ENCODE data around the gene PTPRM. TPM values are rescaled to one million over a fixed set of nuclear protein-coding genes. Genes with fewer than 3 reads are reported as not detected.

Gene PTPRM
- total and polyA plus RNA-seq, 2 of the 8 experiments (the other 6 are each of a cell fraction or from before 2014, with no cell fraction given), result 4.1 to 7.0 TPM

GRCh38 chr18:7605705-7606104, 38.6 kb downstream of the PTPRM start:
- no peak overlapping the region for H3K4me2 ChIP-seq (ENCODE audit: insufficient read depth in 1 of 2, low read depth in 2 of 2, low read length in 2 of 2)
- no peak overlapping the region for H3K23ac ChIP-seq (ENCODE audit: insufficient read length)
- no peak overlapping the region for H3K4ac ChIP-seq (replicated peaks; ENCODE audit: insufficient read length, low read depth, low read length)
- peak; percentile 36 for FAIRE-seq
- no peaks in the 10 kb centered on the region for H3K23me2 ChIP-seq (ENCODE audit: low read depth, low read length)
- H3K36me3 ChIP-seq (ENCODE audit: control insufficient read depth in 2 of 4, insufficient read depth in 4 of 4, low read length in 3 of 4), result no peaks in the 10 kb centered on the region
- H2BK120ac ChIP-seq (replicated peaks; ENCODE audit: low read depth, low read length), result no peak overlapping the region
- H4K91ac ChIP-seq (replicated peaks; ENCODE audit: insufficient read length, low read length), result no peak overlapping the region
- no peak overlapping the region for H2BK20ac ChIP-seq (ENCODE audit: low read length)
- no peaks in the 10 kb centered on the region for H4K20me1 ChIP-seq (replicated peaks in 1 of 2; ENCODE audit: control insufficient read depth in 1 of 2, insufficient read depth in 2 of 2, low read length in 2 of 2)
- POLR2A ChIA-PET (ENCODE audit: partially characterized antibody), result interaction anchor here (0.8 to 1.9 kb wide), 3 partner anchors 17 to 38 kb away, joined by 3 read pairs; partner anchors contain the start of gene PTPRM
- 95% methylated on average over 2 of the region's 2 CpGs; no CpG with 5 or more reads in 1 of the 2 experiments for WGBS, 2 experiments (ENCODE audit: extremely low coverage in 1 of 2, insufficient coverage in 1 of 2, insufficient read length in 1 of 2, insufficient replicate concordance in 2 of 2, low coverage in 1 of 2, low lambda C conversion rate in 2 of 2, missing lambda C conversion rate in 1 of 2)
- no peak overlapping the region for H2BK12ac ChIP-seq (ENCODE audit: low read depth, low read length)
- peaks cover 0 to 15% (median 7%) of the 10 kb centered on the region in 4 experiments; a peak in 6 of 7 replicates for H3K4me1 ChIP-seq (replicated peaks in 1 of 4; ENCODE audit: control insufficient read depth in 3 of 4, insufficient read depth in 4 of 4, low read length in 3 of 4)
- no peak overlapping the region for H3K27ac ChIP-seq (ENCODE audit: low read depth, low read length)
- no peak overlapping the region for H2BK15ac ChIP-seq (ENCODE audit: low read length)
- H2BK5ac ChIP-seq (ENCODE audit: low read depth, low read length), result no peak overlapping the region
- no peak overlapping the region for H3K56ac ChIP-seq (replicated peaks; ENCODE audit: insufficient read length, low read depth, low read length)
- no peaks in the 10 kb centered on the region for H3K79me2 ChIP-seq (ENCODE audit: control insufficient read depth in 1 of 2, insufficient read depth in 2 of 2, low read length in 2 of 2)
- H3K14ac ChIP-seq (ENCODE audit: insufficient read length), result no peak overlapping the region
- no peak overlapping the region for H2AFZ ChIP-seq (ENCODE audit: low read length)
- no peaks in the 10 kb centered on the region for H3K27me3 ChIP-seq (replicated peaks in 1 of 4; ENCODE audit: control insufficient read depth in 3 of 4, extremely low read depth in 1 of 4, insufficient read depth in 3 of 4, low read length in 3 of 4)
- no peak overlapping the region for H3K9ac ChIP-seq (replicated peaks in 1 of 4; ENCODE audit: extremely low read depth in 1 of 4, low read depth in 3 of 4, low read length in 3 of 4)
- no peak overlapping the region for H4K8ac ChIP-seq (ENCODE audit: extremely low read depth, insufficient read depth, low read length)
- no peak overlapping the region for H3K18ac ChIP-seq (ENCODE audit: extremely low read depth, low read length)
- CTCF ChIA-PET (ENCODE audit: partially characterized antibody), result interaction anchor here (0.7 to 2.1 kb wide), 10 partner anchors 13 to 349 kb away, joined by 3 to 8 read pairs (median 3); partner anchors contain the start of gene PTPRM
- no peak overlapping the region for H4K5ac ChIP-seq (ENCODE audit: insufficient read length, low read depth, low read length)
- no peak overlapping the region for H2AK5ac ChIP-seq (ENCODE audit: low read depth, low read length)
- no peaks in the 10 kb centered on the region for H3K9me3 ChIP-seq (ENCODE audit: insufficient read depth in 2 of 2, low read depth in 1 of 2, low read length in 1 of 2)
- no peak overlapping the region for H3K4me3 ChIP-seq (ENCODE audit: extremely low read depth in 1 of 4, insufficient read depth in 2 of 4, low read depth in 3 of 4, low read length in 4 of 4)
- no peaks in the 10 kb centered on the region for H3K79me1 ChIP-seq (ENCODE audit: low read depth, low read length)
- no peak for DNase-seq (ENCODE audit: low read depth in 1 of 2, low spot score in 2 of 2)
- TF ChIP-seq POLR2AphosphoS5 (IDR thresholded peaks at IDR 0.05; ENCODE audit: low read depth, low read length) (no peak), JUN (IDR thresholded peaks at IDR 0.05; ENCODE audit: low read depth, low read length) (no peak), KDM1A (IDR thresholded peaks at IDR 0.05; ENCODE audit: borderline replicate concordance, low read length) (no peak), NANOG (IDR thresholded peaks at IDR 0.05; ENCODE audit: insufficient read depth, low read depth, low read length, poor library complexity, severe bottlenecking) (no peak), ZNF274 (IDR thresholded peaks at IDR 0.05; ENCODE audit: borderline replicate concordance, extremely low read depth, low read length) (no peak), SIN3A (conservative IDR thresholded peaks at IDR 0.05 in 1 of 2, IDR thresholded peaks at IDR 0.05 in 1 of 2; ENCODE audit: low read depth in 1 of 2, low read length in 2 of 2) (no peak), SUZ12 (IDR thresholded peaks at IDR 0.05; ENCODE audit: low read length) (no peak), CEBPB (IDR thresholded peaks at IDR 0.05; ENCODE audit: low read depth, low read length) (no peak), KDM5A (IDR thresholded peaks at IDR 0.05; ENCODE audit: low read length) (no peak), SAP30 (IDR thresholded peaks at IDR 0.05; ENCODE audit: insufficient read depth, insufficient replicate concordance, low read length) (no peak), NRF1 (IDR thresholded peaks at IDR 0.05; ENCODE audit: low read depth, low read length) (no peak)
- TF ChIP-seq, protein P1, sequence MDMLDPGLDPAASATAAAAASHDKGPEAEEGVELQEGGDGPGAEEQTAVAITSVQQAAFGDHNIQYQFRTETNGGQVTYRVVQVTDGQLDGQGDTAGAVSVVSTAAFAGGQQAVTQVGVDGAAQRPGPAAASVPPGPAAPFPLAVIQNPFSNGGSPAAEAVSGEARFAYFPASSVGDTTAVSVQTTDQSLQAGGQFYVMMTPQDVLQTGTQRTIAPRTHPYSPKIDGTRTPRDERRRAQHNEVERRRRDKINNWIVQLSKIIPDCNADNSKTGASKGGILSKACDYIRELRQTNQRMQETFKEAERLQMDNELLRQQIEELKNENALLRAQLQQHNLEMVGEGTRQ (IDR thresholded peaks at IDR 0.05; ENCODE audit: low read length), result no peak
- TF ChIP-seq, protein P2, sequence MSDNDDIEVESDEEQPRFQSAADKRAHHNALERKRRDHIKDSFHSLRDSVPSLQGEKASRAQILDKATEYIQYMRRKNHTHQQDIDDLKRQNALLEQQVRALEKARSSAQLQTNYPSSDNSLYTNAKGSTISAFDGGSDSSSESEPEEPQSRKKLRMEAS (IDR thresholded peaks at IDR 0.05), result no peak
